GM20431 (cell line): Measurements from ENCODE around the gene TBC1D17.

ENCODE experiments used
- in situ Hi-C: fragments of 300-500 bp; cut with MseI, MboI; formaldehyde crosslinking; loops from one replicate; pipeline ENCODE4 v1.15.0; 2020; ENCODE audit warnings: low sequenced_read_pairs; ENCODE audit not compliant: unreplicated experiment

The TBC1D17 gene

GRCh38 chr19:49877020-49877878 is at the start of gene TBC1D17, which contains the start of gene AKT1S1:
TSS of gene TBC1D17 (plus strand) at chr19:49877702. CDS start at chr19:49877724, 22 bp downstream.
TSS of gene AKT1S1 (minus strand) at chr19:49877355. CDS start at chr19:49873295, 4,060 bp downstream.
- in situ Hi-C loops = no loop called here

GRCh38 chr19:49829200-49829599 is 48.3 kb upstream of the TBC1D17 start:
- in situ Hi-C loops = no loop called here

GRCh38 chr19:49829721-49830120 is 47.8 kb upstream of the TBC1D17 start:
- in situ Hi-C loops = no loop called here

GRCh38 chr19:49830766-49831165 is 46.7 kb upstream of the TBC1D17 start:
- in situ Hi-C loops = no loop called here

GRCh38 chr19:49831592-49831991 is 45.9 kb upstream of the TBC1D17 start:
- in situ Hi-C loops = no loop called here

GRCh38 chr19:49832556-49832955 is 44.9 kb upstream of the TBC1D17 start:
- in situ Hi-C loops = no loop called here

- in situ Hi-C loops = no loop called here
These were observed 43.9 kb upstream of the TBC1D17 start for GRCh38 chr19:49833599-49833998.

GRCh38 chr19:49835562-49835961 is 41.9 kb upstream of the TBC1D17 start:
- in situ Hi-C loops = no loop called here

- in situ Hi-C loops = no loop called here
These were observed 41.1 kb upstream of the TBC1D17 start for GRCh38 chr19:49836176-49837008.

GRCh38 chr19:49837009-49837310 is 40.5 kb upstream of the TBC1D17 start:
- in situ Hi-C loops = no loop called here

- in situ Hi-C loops = no loop called here
These were observed 40.1 kb upstream of the TBC1D17 start for GRCh38 chr19:49837425-49837824.

GRCh38 chr19:49838885-49839588 is 38.5 kb upstream of the TBC1D17 start:
- in situ Hi-C loops = no loop called here

- in situ Hi-C loops = no loop called here
These were observed 37.8 kb upstream of the TBC1D17 start for GRCh38 chr19:49839713-49840112.

- in situ Hi-C loops = no loop called here
These were observed 37.2 kb upstream of the TBC1D17 start for GRCh38 chr19:49840321-49840720.

GRCh38 chr19:49840736-49841249 is 36.7 kb upstream of the TBC1D17 start:
- in situ Hi-C loops = no loop called here

- in situ Hi-C loops = no loop called here
These were observed 34.2 kb upstream of the TBC1D17 start for GRCh38 chr19:49843265-49843664.

GRCh38 chr19:49844138-49845095 is 33.1 kb upstream of the TBC1D17 start:
- in situ Hi-C loops = no loop called here

GRCh38 chr19:49845414-49845813 is 32.1 kb upstream of the TBC1D17 start:
- in situ Hi-C loops = no loop called here

- in situ Hi-C loops = no loop called here
These were observed 31.1 kb upstream of the TBC1D17 start for GRCh38 chr19:49846408-49846807.
